Middle frontal gyrus (tissue), 1 donor: ENCODE measurements around the gene C6orf141.
"Not testable (repeated sequence)": the region's sequence is repeated elsewhere in the genome, so short reads cannot be mapped to it uniquely, and the experiment has no call there.

ENCODE experiments used
- DNase-seq: peaks from one replicate; pipeline ENCODE4 v3.0.0-alpha.2; 2015; ENCODE audit warnings: low spot score; ENCODE audit errors: extremely low spot score

Gene C6orf141

DNA sequence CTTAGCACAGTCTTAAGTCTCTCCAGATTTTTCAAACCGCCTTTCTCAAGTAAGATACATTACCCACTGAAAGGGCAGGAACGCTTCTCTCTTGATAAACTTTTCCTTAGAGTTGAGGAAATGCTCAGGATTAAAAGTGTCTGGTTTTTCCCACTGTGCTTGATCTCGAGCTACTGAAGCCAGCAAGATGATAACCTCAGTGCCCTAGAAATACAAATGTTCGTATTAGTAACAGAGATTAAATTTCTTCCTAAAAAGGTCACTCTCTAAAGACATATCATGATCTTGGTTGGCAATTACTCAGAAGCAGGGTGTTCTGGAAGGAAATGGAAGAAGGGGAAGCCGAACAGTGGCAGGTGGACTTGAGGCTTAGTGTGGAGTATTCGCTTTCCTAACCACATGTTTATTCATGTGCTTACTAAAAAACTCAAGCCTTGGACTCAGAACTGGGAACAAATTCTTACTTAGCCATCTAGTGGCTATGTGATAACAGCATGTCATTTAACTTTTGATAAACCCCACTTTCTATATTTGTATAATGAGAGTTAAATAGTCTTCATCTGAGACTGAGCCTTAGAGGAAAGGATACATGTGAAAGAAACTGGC lies 20.1 kb downstream of the C6orf141 start:
- no peak for DNase-seq

DNA sequence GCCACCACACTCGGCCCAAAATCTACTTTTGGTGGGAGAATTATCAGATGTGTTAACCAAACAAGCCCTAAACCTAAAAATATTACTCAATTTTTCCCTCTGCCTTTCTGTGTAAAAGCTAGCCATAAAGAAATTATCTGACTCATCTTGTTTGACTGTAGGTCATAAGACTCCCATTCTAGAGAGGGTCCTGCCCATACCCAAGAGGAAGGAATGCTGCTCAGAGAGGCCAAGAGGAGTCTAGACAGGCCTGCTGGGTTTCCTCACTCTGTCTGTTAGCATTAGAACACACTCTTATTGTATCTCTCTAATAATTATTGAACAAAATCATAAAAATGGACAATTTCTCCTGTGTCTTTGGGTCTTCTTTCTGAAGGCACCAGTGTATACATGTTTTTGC lies 26.1 kb downstream of the C6orf141 start:
- DNase-seq = no peak

DNA sequence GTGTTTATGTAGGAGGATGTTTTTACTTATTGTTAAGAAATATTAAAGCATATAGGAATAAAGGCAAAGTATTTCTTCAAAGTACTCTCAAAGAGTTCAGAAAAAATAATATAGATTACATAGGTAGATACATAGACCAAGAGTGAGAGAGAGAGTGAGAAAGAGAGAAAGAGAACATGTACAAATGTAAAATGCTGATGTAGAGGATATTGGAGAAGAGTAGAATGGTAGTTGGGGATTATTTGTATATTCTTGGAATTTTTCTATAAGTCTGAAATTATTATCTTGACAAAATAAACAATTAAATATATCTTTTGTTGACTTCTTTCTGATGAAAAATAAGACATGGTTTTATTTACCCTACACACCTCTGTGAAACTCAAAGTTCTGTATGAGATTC lies 29.2 kb downstream of the C6orf141 start:
- DNase-seq = no peak

GRCh38 chr6:49582529-49582928 lies 32.1 kb downstream of the C6orf141 start:
- DNase-seq = no peak

GRCh38 chr6:49587262-49587661 lies 36.8 kb downstream of the C6orf141 start:
- not testable (repeated sequence) for DNase-seq
